A549 (cell line): ENCODE results near the gene HPD. TPM values are rescaled to one million over a fixed set of nuclear protein-coding genes. Genes with fewer than 3 reads are reported as not detected.

Experiments
- ATAC-seq, 2 experiments: fragments of 200-7000 bp in 1 of 2; fragments of >200 bp in 1 of 2; cut with Nextera tagmentation in 1 of 2; cut with Tn5 transposase in 1 of 2; 3 replicates each; pipeline versions ENCODE4 v1.8.0 to v1.9.1; 2018 to 2020; ENCODE audit warnings: mild to moderate bottlenecking in 1 of 2, moderate library complexity in 1 of 2
- CTCF ChIA-PET: fragments of 300-600 bp; sonication (Branson Sonifier 250); formaldehyde crosslinking; extraction: SDS; loops from one replicate; lab custom pipeline; 2021; ENCODE audit warnings: antibody characterized with exemption, inconsistent platforms; lab: Yijun Ruan, JAX
- POLR2A ChIA-PET: fragments of 350-600 bp; formaldehyde crosslinking; extraction: SDS; loops from one replicate; lab custom pipeline; 2021; ENCODE audit warnings: antibody characterized with exemption, inconsistent platforms; lab: Yijun Ruan, JAX
- DNase-seq, 2 experiments: peaks; one replicate each; pipeline versions ENCODE4 v3.0.0 to v3.0.0-alpha.2; 2011 to 2016; ENCODE audit warnings: low read depth in 1 of 2, low spot score in 1 of 2
- FAIRE-seq: peaks from 2 replicates; lab custom pipeline; 2011; peaks lifted over from hg19 to GRCh38; lab: Jason Lieb, UNC
- H3K27ac ChIP-seq, 2 experiments: fragments of >200 bp; sonication (Bioruptor Twin); formaldehyde crosslinking; 3 replicates each; pipeline ENCODE4 v1.5.1; 2016 to 2017
- H3K4me1 ChIP-seq: fragments of >200 bp; sonication (Bioruptor Twin); formaldehyde crosslinking; 3 replicates; pipeline ENCODE4 v1.6.1; 2016
- H3K4me2 ChIP-seq: fragments of >200 bp; sonication (Bioruptor Twin); formaldehyde crosslinking; 3 replicates; pipeline ENCODE4 v1.6.1; 2016
- H3K4me3 ChIP-seq: fragments of >200 bp; sonication (Bioruptor Twin); formaldehyde crosslinking; 3 replicates; pipeline ENCODE4 v1.5.1; 2016
- H3K9me3 ChIP-seq: fragments of >200 bp; sonication (Bioruptor Twin); formaldehyde crosslinking; 3 replicates; pipeline ENCODE4 v1.6.1; 2016
- EHF ChIP-seq: fragments of 250-450 bp; sonication (Bioruptor Pico); IDR thresholded peaks from 2 replicates; pipeline ENCODE4 v1.5.0; 2020; ENCODE audit warnings: mild to moderate bottlenecking
- EP300 ChIP-seq, 2 experiments: fragments of >200 bp; sonication (Bioruptor Twin); formaldehyde crosslinking; IDR thresholded peaks; 2 replicates in 1 of 2; 3 replicates in 1 of 2; pipeline ENCODE4 v1.6.1; 2016 to 2017
- FOSL2 ChIP-seq, 2 experiments: fragments of 450-650 bp in 1 of 2; fragments of >200 bp in 1 of 2; sonication (Bioruptor Twin) in 1 of 2; formaldehyde crosslinking; IDR thresholded peaks; 2 replicates each; pipeline versions ENCODE4 v1.5.0 to v1.6.1; 2016 to 2020; ENCODE audit warnings: mild to moderate bottlenecking in 1 of 2, moderate library complexity in 1 of 2
- HDAC2 ChIP-seq: fragments of 200-600 bp; sonication (generic); IDR thresholded peaks from 2 replicates; pipeline ENCODE4 v1.6.1; 2016
- HOXB13 ChIP-seq: fragments of 250-450 bp; sonication (Bioruptor Pico); IDR thresholded peaks from 2 replicates; pipeline ENCODE4 v1.5.0; 2020; ENCODE audit warnings: low read depth, mild to moderate bottlenecking, moderate library complexity
- JUN ChIP-seq, 2 experiments: fragments of >200 bp; sonication (Bioruptor Twin); formaldehyde crosslinking; IDR thresholded peaks; 2 replicates in 1 of 2; 3 replicates in 1 of 2; pipeline ENCODE4 v1.6.1; 2016 to 2017
- MAZ ChIP-seq: fragments of 150-350 bp; IDR thresholded peaks from 2 replicates; pipeline ENCODE4 v1.6.1; 2014; ENCODE audit warnings: antibody characterized with exemption, low read depth, low read length, borderline replicate concordance
- PHF8 ChIP-seq: fragments of 200-600 bp; sonication (generic); IDR thresholded peaks from 2 replicates; pipeline ENCODE4 v1.6.1; 2016; ENCODE audit warnings: low read depth, mild to moderate bottlenecking, antibody characterized with exemption, moderate library complexity, borderline replicate concordance
- POLR2A ChIP-seq: IDR thresholded peaks from 2 replicates; pipeline ENCODE4 v1.6.1; 2012; ENCODE audit warnings: mild to moderate bottlenecking, low read length
- RAD21 ChIP-seq, 2 experiments: fragments of >200 bp in 1 of 2; sonication (Bioruptor Twin) in 1 of 2; formaldehyde crosslinking in 1 of 2; IDR thresholded peaks in 1 of 2; conservative IDR thresholded peaks in 1 of 2; 2 replicates in 1 of 2; 3 replicates in 1 of 2; pipeline ENCODE4 v1.6.1; 2012 to 2018; ENCODE audit warnings: inconsistent platforms in 1 of 2
- RFX5 ChIP-seq: fragments of 450-650 bp; IDR thresholded peaks from 2 replicates; pipeline ENCODE4 v1.7.1; 2014; ENCODE audit warnings: antibody characterized with exemption, mild to moderate bottlenecking, moderate library complexity
- SMC3 ChIP-seq: fragments of >200 bp; sonication (Bioruptor Twin); formaldehyde crosslinking; IDR thresholded peaks from 3 replicates; pipeline ENCODE4 v1.6.1; 2018; ENCODE audit warnings: inconsistent platforms
- SREBF2 ChIP-seq: fragments of 450-650 bp; IDR thresholded peaks from 2 replicates; pipeline ENCODE4 v1.6.1; 2014; ENCODE audit warnings: mild to moderate bottlenecking, moderate library complexity
- WGBS: methylation state at CpG from one replicate; pipeline ENCODE4 v1.1.6; 2017; ENCODE audit errors: missing lambda C conversion rate; 5-methylcytosine and 5-hydroxymethylcytosine counted together
- polyA plus RNA-seq, 4 experiments: library from polyadenylated mRNA; depleted of rRNA in 3 of 4; stranded (reverse); fragments of >200 nt; fragmentation: RNase III in 1 of 4; extraction: RNeasy Plus Mini Kit Qiagen cat#74134 plus additional on column Dnase treatment in 1 of 4; gene quantifications; 2 replicates in 3 of 4; 3 replicates in 1 of 4; pipeline ENCODE4 v1.2.3, GENCODE V29; 2011 to 2017
- TF ChIP-seq, protein P1 (sequence below): IDR thresholded peaks from 2 replicates; pipeline ENCODE4 v1.6.1; 2012
- TF ChIP-seq, protein P2 (sequence below): fragments of >200 bp; sonication (Bioruptor Twin); formaldehyde crosslinking; IDR thresholded peaks from 3 replicates; pipeline ENCODE4 v1.5.1; 2016
- TF ChIP-seq, protein P3 (sequence below): fragments of 200-600 bp; sonication (generic); IDR thresholded peaks from 2 replicates; pipeline ENCODE4 v1.6.1; 2016; ENCODE audit warnings: antibody characterized with exemption, mild to moderate bottlenecking, moderate library complexity
- TF ChIP-seq, protein P4 (sequence below): fragments of 450-650 bp; IDR thresholded peaks from 2 replicates; pipeline ENCODE4 v1.6.1; 2014; ENCODE audit warnings: antibody characterized with exemption

HPD gene
- polyA plus RNA-seq, 2 of the 4 experiments (the other 2 are of a cell fraction), result 1.7 to 1.8 TPM

DNA sequence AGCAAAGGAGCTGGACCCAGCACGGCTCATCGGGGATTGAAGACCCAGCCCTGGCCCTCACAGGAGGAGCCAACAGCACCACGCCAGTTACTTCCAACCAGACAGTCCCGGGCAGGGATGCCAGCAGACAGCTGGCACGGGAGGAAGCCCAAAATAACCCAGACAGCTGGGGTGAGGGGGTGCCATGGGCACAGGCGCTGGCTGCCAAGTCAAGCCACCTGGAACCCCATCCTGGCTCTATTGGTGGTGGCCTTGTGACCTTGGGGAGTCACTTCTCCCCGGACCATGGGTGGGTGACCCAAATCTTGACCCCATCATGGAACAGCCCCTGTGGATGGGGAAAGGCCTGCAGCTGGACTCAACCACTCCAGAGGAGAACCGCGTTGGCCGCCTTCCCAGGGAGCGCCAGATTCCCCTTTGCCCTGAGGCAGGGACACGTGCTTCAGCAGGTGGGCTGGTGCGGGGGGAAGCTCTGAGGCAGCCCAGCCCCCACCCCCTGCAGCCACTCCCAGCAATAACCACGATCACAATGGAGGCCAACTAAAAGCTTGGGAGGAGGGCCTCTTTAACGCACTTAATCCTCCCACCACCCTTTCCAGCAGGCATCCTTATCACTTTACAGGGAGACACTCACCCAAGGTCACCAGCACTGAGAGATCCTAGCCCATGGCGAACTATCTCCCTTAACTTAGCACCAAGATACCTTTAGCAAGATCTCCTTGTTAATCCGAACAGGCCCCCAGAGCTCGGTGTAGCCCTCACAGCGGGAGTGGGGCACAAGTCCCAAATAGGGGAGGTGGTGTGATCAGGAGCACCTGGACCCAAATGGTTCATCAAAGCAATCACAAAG is 60.5 kb downstream of the HPD start:
- WGBS, result 56% methylated on average over 19 of the region's 19 CpGs
- H3K27ac ChIP-seq, result peak overlapping the region; percentile 100
- FAIRE-seq (no peak), ATAC-seq (no peak), DNase-seq (peak in 1 of 2 experiments; percentile 22)
- H3K4me2 ChIP-seq, result peak overlapping the region; percentile 78
- no peaks in the 10 kb centered on the region for H3K9me3 ChIP-seq
- H3K4me3 ChIP-seq, result peak overlapping the region; percentile 28
- H3K4me1 ChIP-seq, result peaks cover 67% of the 10 kb centered on the region
- CTCF ChIA-PET, result interaction anchor here (0.7 to 72.2 kb wide), 8 partner anchors 12 to 393 kb away, joined by 3 to 2657 read pairs (median 100); partner anchors contain the start of genes PSMD9, RHOF and SETD1B
- TF ChIP-seq, protein P1, sequence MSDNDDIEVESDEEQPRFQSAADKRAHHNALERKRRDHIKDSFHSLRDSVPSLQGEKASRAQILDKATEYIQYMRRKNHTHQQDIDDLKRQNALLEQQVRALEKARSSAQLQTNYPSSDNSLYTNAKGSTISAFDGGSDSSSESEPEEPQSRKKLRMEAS, result peak; percentile 51; the same call in 1 of the 2 replicates
- TF ChIP-seq, protein P2, sequence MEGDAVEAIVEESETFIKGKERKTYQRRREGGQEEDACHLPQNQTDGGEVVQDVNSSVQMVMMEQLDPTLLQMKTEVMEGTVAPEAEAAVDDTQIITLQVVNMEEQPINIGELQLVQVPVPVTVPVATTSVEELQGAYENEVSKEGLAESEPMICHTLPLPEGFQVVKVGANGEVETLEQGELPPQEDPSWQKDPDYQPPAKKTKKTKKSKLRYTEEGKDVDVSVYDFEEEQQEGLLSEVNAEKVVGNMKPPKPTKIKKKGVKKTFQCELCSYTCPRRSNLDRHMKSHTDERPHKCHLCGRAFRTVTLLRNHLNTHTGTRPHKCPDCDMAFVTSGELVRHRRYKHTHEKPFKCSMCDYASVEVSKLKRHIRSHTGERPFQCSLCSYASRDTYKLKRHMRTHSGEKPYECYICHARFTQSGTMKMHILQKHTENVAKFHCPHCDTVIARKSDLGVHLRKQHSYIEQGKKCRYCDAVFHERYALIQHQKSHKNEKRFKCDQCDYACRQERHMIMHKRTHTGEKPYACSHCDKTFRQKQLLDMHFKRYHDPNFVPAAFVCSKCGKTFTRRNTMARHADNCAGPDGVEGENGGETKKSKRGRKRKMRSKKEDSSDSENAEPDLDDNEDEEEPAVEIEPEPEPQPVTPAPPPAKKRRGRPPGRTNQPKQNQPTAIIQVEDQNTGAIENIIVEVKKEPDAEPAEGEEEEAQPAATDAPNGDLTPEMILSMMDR, result no peak
- POLR2A ChIA-PET, result interaction anchor here (1.1 to 3.0 kb wide), 2 partner anchors 9 to 90 kb away, joined by 8 to 10 read pairs; partner anchors contain the start of gene PSMD9

DNA sequence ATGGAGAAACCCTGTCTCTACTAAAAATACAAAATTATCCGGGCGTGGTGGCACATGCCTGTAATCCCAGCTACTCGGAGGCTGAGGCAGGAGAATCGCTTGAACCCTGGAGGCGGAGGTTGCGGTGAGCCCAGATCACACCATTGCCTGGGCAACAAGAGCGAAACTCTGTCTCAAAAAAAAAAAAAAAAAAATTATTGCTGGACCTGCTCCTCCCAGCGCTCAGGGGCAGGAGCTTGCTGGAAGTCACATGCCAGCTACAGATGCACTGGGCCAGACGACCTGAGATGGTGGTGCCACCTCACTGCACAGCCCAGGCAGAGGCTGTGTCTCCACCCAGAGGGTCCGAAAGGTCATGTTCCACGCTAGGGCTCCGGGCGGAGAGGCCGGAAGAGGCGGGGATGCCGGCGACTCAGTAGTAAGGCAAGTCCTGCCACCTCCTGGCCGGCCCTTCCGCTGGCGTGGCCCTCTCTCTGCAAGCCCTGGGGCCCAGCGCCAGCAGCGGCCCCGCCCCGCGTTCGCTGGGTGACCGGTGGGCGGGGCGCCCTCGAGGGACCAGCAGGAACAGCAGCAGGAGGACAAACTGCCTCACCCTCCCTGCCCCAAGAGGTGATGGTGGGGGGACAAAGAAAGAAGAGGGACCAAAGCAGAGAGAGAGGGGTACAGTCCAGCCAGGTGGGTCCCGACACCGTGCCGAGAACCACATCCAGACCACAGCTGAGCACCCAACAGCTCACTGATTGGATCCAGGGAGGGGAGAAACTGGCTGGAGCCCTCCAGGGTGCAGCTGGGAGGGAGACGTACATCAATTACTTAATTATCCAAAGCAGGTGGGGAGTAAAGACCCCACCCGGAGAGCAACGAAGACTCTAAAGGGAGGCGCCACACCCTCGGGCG is 61.6 kb downstream of the HPD start:
- H3K4me2 ChIP-seq, result peak overlapping the region; percentile 78
- FAIRE-seq, result no peak
- CTCF ChIA-PET, result interaction anchor here (0.6 to 72.2 kb wide), 13 partner anchors 11 to 394 kb away, joined by 3 to 2657 read pairs (median 3); partner anchors contain the start of genes PSMD9, RHOF, SETD1B and TMEM120B

More for the DNA sequence above, 61.6 kb downstream of the HPD start:
- WGBS, result 15% methylated on average over 27 of the region's 39 CpGs
- TF ChIP-seq EHF (CRISPR knock-in tag) (no peak), EP300 (IDR thresholded peaks at IDR 0.05) (no peak), SMC3 (no peak), PHF8 (no peak), RAD21 (conservative IDR thresholded peaks at IDR 0.05 in 1 of 2, IDR thresholded peaks at IDR 0.05 in 1 of 2) (peak in 1 of 2 experiments; percentile 27; a peak in 1 of 5 replicates), POLR2A (peak; percentile 82), HOXB13 (CRISPR knock-in tag) (peak; percentile 33; the same call in 1 of the 2 replicates), RFX5 (0 out of 2 replicates have a peak, but pooled peaks have one; percentile 14), HDAC2 (no peak), MAZ (0 out of 2 replicates have a peak, but pooled peaks have one; percentile 51), SREBF2 (no peak), FOSL2 (IDR thresholded peaks at IDR 0.05) (no peak), FOSL2 (CRISPR knock-in tag; IDR thresholded peaks at IDR 0.05) (0 out of 2 replicates have a peak, but pooled peaks have one; percentile 23), JUN (IDR thresholded peaks at IDR 0.05) (peak in 1 of 2 experiments; percentile 79; a peak in 1 of 5 replicates)
- TF ChIP-seq, protein P3, sequence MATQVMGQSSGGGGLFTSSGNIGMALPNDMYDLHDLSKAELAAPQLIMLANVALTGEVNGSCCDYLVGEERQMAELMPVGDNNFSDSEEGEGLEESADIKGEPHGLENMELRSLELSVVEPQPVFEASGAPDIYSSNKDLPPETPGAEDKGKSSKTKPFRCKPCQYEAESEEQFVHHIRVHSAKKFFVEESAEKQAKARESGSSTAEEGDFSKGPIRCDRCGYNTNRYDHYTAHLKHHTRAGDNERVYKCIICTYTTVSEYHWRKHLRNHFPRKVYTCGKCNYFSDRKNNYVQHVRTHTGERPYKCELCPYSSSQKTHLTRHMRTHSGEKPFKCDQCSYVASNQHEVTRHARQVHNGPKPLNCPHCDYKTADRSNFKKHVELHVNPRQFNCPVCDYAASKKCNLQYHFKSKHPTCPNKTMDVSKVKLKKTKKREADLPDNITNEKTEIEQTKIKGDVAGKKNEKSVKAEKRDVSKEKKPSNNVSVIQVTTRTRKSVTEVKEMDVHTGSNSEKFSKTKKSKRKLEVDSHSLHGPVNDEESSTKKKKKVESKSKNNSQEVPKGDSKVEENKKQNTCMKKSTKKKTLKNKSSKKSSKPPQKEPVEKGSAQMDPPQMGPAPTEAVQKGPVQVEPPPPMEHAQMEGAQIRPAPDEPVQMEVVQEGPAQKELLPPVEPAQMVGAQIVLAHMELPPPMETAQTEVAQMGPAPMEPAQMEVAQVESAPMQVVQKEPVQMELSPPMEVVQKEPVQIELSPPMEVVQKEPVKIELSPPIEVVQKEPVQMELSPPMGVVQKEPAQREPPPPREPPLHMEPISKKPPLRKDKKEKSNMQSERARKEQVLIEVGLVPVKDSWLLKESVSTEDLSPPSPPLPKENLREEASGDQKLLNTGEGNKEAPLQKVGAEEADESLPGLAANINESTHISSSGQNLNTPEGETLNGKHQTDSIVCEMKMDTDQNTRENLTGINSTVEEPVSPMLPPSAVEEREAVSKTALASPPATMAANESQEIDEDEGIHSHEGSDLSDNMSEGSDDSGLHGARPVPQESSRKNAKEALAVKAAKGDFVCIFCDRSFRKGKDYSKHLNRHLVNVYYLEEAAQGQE, result no peak
- TF ChIP-seq, protein P4, sequence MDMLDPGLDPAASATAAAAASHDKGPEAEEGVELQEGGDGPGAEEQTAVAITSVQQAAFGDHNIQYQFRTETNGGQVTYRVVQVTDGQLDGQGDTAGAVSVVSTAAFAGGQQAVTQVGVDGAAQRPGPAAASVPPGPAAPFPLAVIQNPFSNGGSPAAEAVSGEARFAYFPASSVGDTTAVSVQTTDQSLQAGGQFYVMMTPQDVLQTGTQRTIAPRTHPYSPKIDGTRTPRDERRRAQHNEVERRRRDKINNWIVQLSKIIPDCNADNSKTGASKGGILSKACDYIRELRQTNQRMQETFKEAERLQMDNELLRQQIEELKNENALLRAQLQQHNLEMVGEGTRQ, result peak; percentile 37
- TF ChIP-seq, protein P2, result peak; percentile 19; the same call in 1 of the 3 replicates
- TF ChIP-seq, protein P1, result peak; percentile 84
- peak; percentile 26 to 58 for ATAC-seq
- Histone ChIP-seq H3K27ac (peak overlapping the region; percentile 100), H3K4me3 (peak overlapping the region; percentile 28), H3K4me1 (peaks cover 62% of the 10 kb centered on the region), H3K9me3 (no peaks in the 10 kb centered on the region)
- peak; percentile 90 to 96 for DNase-seq
- POLR2A ChIA-PET, result interaction anchor here (0.8 to 6.1 kb wide), 5 partner anchors 9 to 91 kb away, joined by 4 to 43 read pairs (median 5); no protein-coding TSS in a partner anchor
